ENCODE measurements around the gene GABPB1.

GABPB1 gene

DNA sequence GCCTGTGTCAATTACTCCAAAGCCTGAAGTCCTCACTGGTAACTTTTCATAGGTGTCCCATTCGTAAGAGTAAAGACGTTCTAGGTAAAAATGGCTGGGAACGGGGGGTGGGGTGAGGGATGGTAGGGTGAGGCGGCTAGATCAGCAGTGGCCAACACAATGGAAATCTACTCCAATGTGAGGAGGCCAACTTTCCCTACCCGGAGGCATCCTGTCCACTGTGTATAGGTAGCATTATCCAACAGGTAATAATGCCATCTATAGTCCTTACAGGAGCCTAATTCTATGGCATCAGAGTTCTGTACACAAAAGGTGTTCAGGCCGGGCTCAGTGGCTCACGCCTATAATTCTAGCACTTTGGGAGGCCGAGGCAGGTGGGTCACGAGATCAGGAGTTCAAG is 118.6 kb downstream of the GABPB1 start:
- DNase-seq, result no peak

GRCh38 chr15:50235794-50236193 is 119.2 kb downstream of the GABPB1 start:
- no peak for DNase-seq

DNA sequence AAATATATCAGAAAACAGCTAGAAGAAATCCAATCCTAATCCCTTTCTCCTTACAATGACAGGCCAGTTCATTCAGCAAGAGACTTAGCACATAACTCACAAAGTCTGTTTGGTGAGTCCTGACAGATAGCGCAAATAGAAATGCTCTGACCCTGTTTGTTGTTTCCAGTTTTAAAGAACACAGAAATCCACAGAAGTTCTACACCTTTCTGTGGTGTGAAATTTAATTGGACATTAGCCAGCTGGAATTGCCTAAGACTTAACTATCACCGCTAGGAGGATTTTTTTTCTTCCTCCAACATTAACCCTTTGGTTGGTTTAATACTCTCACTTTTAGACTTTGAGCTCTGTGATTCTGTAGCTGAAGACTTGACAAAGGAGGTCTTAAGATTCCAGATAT is 120.2 kb downstream of the GABPB1 start:
- DNase-seq, result no peak

DNA sequence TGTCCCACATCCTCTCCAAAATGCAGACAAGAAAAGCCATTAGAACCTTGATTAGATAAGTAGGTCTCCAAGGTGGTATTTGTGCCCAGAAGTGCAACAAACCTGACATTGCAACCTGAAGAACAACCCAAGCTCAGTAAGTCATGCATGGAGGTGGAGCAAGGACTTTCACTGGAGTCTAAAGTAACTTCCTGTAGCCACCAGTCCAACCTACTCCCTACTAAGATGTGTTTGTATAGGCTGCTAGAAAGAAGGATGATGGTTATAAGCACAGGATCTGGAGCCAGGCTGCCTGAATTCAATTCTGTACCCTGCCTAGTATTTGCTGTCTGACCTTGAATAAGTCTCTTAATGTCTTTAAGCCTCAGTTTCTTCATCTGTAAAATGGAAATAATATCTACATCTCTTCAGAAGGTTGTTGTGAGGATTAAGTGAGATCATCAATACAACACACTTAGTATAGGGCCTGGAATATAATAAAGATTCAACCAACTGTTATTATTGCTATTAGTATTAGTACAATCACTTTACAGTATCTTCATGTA is 121.7 kb downstream of the GABPB1 start:
- DNase-seq, result no peak

GRCh38 chr15:50232791-50233190 is 122.2 kb downstream of the GABPB1 start:
- no peak for DNase-seq

DNA sequence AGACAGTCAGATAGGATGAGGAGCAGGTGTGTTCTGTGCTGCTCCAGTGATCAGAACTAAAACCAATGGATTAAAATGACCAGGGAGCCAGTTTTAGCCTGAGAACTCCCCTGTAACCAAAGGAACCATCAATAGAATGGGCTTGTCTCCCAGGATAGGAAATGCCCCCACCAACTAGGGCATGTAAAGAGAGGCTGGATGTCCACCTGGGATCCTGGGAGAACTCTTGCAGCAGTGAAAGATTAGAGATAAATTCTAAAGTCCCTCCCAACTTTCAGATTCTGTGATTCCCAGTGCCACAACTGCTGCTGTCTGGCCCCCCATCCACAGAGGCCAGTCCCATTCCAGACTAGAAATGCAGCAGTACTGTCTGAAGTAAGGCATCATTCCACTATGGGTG is 123.2 kb downstream of the GABPB1 start:
- DNase-seq, result no peak

GRCh38 chr15:50229336-50229735 is 125.7 kb downstream of the GABPB1 start:
- DNase-seq, result no peak

DNA sequence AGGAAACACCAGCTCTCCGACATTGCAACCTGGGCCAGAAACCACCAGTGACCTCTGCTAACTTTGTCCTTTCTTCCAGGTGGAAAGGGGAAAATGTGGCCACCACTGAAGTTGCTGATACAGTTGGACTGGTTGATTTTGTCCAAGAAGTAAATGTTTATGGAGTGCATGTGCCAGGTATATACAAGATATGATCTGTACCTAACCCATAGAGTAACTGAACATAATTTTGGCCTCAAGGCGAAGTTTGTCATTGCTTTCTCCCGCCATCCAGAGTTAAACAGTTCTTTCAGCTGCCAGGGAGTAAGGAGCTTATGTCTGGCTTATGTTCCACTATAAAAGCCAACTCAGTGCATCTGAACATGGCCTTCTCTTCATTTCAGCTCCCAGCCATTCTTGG is 126.1 kb downstream of the GABPB1 start:
- DNase-seq, result no peak

- no peak for DNase-seq
Observed at GRCh38 chr15:50227076-50227475, 127.9 kb downstream of the GABPB1 start.

DNA sequence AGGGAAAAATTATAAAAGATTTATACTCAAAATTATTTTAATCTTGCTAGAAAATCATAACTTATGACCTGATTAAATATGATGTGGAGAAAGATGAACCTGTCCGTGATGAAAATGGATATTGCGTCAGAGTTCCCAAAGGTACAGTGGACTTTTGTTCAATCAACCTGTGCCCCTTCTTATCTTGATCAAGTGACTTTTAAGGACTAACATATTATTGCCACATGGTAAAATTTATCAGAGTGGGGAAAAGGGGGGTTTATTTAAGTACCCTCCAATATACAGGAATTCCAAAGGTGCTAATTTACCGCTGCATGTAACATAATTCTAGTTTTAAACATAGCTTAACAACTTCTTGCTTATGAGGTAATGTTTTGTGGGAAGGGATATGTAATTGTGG is 129.1 kb downstream of the GABPB1 start:
- DNase-seq, result no peak

All from SIG-M5 (cell line).